H1 (cell line): ENCODE measurements around the gene FMOD. TPM values are rescaled to one million over a fixed set of nuclear protein-coding genes. Genes with fewer than 3 reads are reported as not detected.

ENCODE experiments used
- CTCF ChIA-PET: fragments of 300-600 bp; sonication (Branson Sonifier 250); formaldehyde crosslinking; loops from one replicate; lab custom pipeline; 2021; ENCODE audit not compliant: partially characterized antibody; lab: Charles Lee
- POLR2A ChIA-PET: fragments of 300-600 bp; sonication (Branson Sonifier 250); formaldehyde crosslinking; loops from one replicate; lab custom pipeline; 2021; ENCODE audit warnings: inconsistent platforms; ENCODE audit not compliant: partially characterized antibody; lab: Charles Lee
- DNase-seq, 2 experiments: peaks; one replicate each; pipeline versions ENCODE4 v3.0.0 to v3.0.0-alpha.2; 2010 to 2022; ENCODE audit warnings: low spot score in 2 of 2, low read depth in 1 of 2, mixed read lengths in 1 of 2
- FAIRE-seq: peaks from 2 replicates; lab custom pipeline; 2011; peaks lifted over from hg19 to GRCh38; lab: Jason Lieb, UNC
- H2AFZ ChIP-seq: 2 replicates; pipeline ENCODE4 v1.8.1; 2012; ENCODE audit warnings: low read length, inconsistent platforms
- H2AK5ac ChIP-seq: 2 replicates; pipeline ENCODE4 v1.6.1; 2013; ENCODE audit warnings: low read depth, low read length
- H2BK120ac ChIP-seq: replicated peaks from 2 replicates; pipeline ENCODE3; 2013; ENCODE audit warnings: low read depth, low read length, inconsistent platforms
- H2BK12ac ChIP-seq: 2 replicates; pipeline ENCODE4 v1.6.1; 2013; ENCODE audit warnings: low read depth, low read length
- H2BK15ac ChIP-seq: 2 replicates; pipeline ENCODE4 v1.6.1; 2013; ENCODE audit warnings: low read length
- H2BK20ac ChIP-seq: 2 replicates; pipeline ENCODE4 v1.6.1; 2013; ENCODE audit warnings: low read length
- H2BK5ac ChIP-seq: 2 replicates; pipeline ENCODE4 v1.6.1; 2013; ENCODE audit warnings: low read depth, low read length
- H3K14ac ChIP-seq: 2 replicates; pipeline ENCODE4 v1.6.1; 2013; ENCODE audit warnings: inconsistent platforms; ENCODE audit not compliant: insufficient read length
- H3K18ac ChIP-seq: 2 replicates; pipeline ENCODE4 v1.6.1; 2013; ENCODE audit warnings: low read length; ENCODE audit errors: extremely low read depth
- H3K23ac ChIP-seq: 2 replicates; pipeline ENCODE4 v1.6.1; 2013; ENCODE audit warnings: inconsistent platforms; ENCODE audit not compliant: insufficient read length
- H3K23me2 ChIP-seq: 2 replicates; pipeline ENCODE4 v1.6.1; 2013; ENCODE audit warnings: low read depth, low read length
- H3K27ac ChIP-seq: 2 replicates; pipeline ENCODE4 v1.6.1; 2011; ENCODE audit warnings: low read depth, low read length, inconsistent platforms
- H3K27me3 ChIP-seq, 4 experiments: replicated peaks in 1 of 4; 1 replicate in 1 of 4; 2 replicates in 3 of 4; pipeline versions ENCODE4 v1.6.1 to v1.8.1; 2011 to 2013; ENCODE audit warnings: low read length in 3 of 4, mild to moderate bottlenecking in 3 of 4, inconsistent platforms in 2 of 4, mixed read lengths in 2 of 4, moderate library complexity in 1 of 4; ENCODE audit not compliant: control insufficient read depth in 3 of 4, insufficient read depth in 3 of 4; ENCODE audit errors: extremely low read depth in 1 of 4
- H3K36me3 ChIP-seq, 4 experiments: 2 replicates each; pipeline versions ENCODE4 v1.6.1 to v1.8.1; 2011 to 2013; ENCODE audit warnings: mild to moderate bottlenecking in 4 of 4, low read length in 3 of 4, moderate library complexity in 2 of 4, control low read depth in 1 of 4, inconsistent platforms in 1 of 4; ENCODE audit not compliant: insufficient read depth in 4 of 4, control insufficient read depth in 2 of 4
- H3K4ac ChIP-seq: replicated peaks from 2 replicates; pipeline ENCODE3; 2013; ENCODE audit warnings: low read length, low read depth, mixed read lengths, inconsistent platforms; ENCODE audit not compliant: insufficient read length
- H3K4me1 ChIP-seq, 4 experiments: replicated peaks in 1 of 4; 1 replicate in 1 of 4; 2 replicates in 3 of 4; pipeline versions ENCODE4 v1.6.1 to v1.8.1; 2011 to 2013; ENCODE audit warnings: low read length in 3 of 4, inconsistent platforms in 2 of 4, mixed read lengths in 1 of 4; ENCODE audit not compliant: insufficient read depth in 4 of 4, control insufficient read depth in 3 of 4
- H3K4me2 ChIP-seq, 2 experiments: 2 replicates each; pipeline versions ENCODE4 v1.6.1 to v1.8.1; 2011 to 2013; ENCODE audit warnings: low read depth in 2 of 2, low read length in 2 of 2, control low read depth in 1 of 2, inconsistent platforms in 1 of 2, mild to moderate bottlenecking in 1 of 2; ENCODE audit not compliant: insufficient read depth in 1 of 2
- H3K4me3 ChIP-seq, 4 experiments: fragments of 200-600, 300-600 bp in 1 of 4; sonication (generic), shearing (Covaris generic), sonication (Bioruptor Twin) in 1 of 4; 2 replicates each; pipeline versions ENCODE4 v1.5.1 to v1.8.1; 2011 to 2016; ENCODE audit warnings: low read length in 4 of 4, low read depth in 3 of 4, control low read depth in 2 of 4, inconsistent platforms in 2 of 4, mild to moderate bottlenecking in 2 of 4, mixed read lengths in 1 of 4, moderate library complexity in 1 of 4; ENCODE audit not compliant: insufficient read depth in 2 of 4; ENCODE audit errors: extremely low read depth in 1 of 4
- H3K56ac ChIP-seq: replicated peaks from 2 replicates; pipeline ENCODE3; 2013; ENCODE audit warnings: low read depth, mild to moderate bottlenecking, mixed read lengths, low read length, inconsistent platforms; ENCODE audit not compliant: insufficient read length
- H3K79me1 ChIP-seq: 2 replicates; pipeline ENCODE4 v1.6.1; 2013; ENCODE audit warnings: low read depth, low read length, control low read depth
- H3K79me2 ChIP-seq, 2 experiments: 2 replicates each; pipeline versions ENCODE4 v1.6.1 to v1.8.1; 2012 to 2013; ENCODE audit warnings: low read length in 2 of 2, mild to moderate bottlenecking in 2 of 2, inconsistent platforms in 1 of 2; ENCODE audit not compliant: insufficient read depth in 2 of 2, control insufficient read depth in 1 of 2
- H3K9ac ChIP-seq, 4 experiments: replicated peaks in 1 of 4; 1 replicate in 1 of 4; 2 replicates in 3 of 4; pipeline versions ENCODE4 v1.6.1 to v1.8.1; 2011 to 2013; ENCODE audit warnings: low read depth in 3 of 4, low read length in 3 of 4, control low read depth in 2 of 4, mild to moderate bottlenecking in 2 of 4, moderate library complexity in 2 of 4, inconsistent platforms in 1 of 4; ENCODE audit errors: extremely low read depth in 1 of 4
- H3K9me3 ChIP-seq, 2 experiments: 2 replicates each; pipeline versions ENCODE4 v1.6.1 to v1.8.1; 2012 to 2013; ENCODE audit warnings: mild to moderate bottlenecking in 2 of 2, moderate library complexity in 2 of 2, control low read depth in 1 of 2, inconsistent platforms in 1 of 2, low read depth in 1 of 2, low read length in 1 of 2, mixed read lengths in 1 of 2; ENCODE audit not compliant: insufficient read depth in 2 of 2
- H4K20me1 ChIP-seq, 2 experiments: replicated peaks in 1 of 2; 2 replicates each; pipeline versions ENCODE3 to v1.8.1; 2011 to 2013; ENCODE audit warnings: inconsistent platforms in 2 of 2, low read length in 2 of 2, mild to moderate bottlenecking in 1 of 2; ENCODE audit not compliant: insufficient read depth in 2 of 2, control insufficient read depth in 1 of 2
- H4K5ac ChIP-seq: 2 replicates; pipeline ENCODE4 v1.6.1; 2013; ENCODE audit warnings: low read length, low read depth, mixed read lengths, inconsistent platforms; ENCODE audit not compliant: insufficient read length
- H4K8ac ChIP-seq: 2 replicates; pipeline ENCODE4 v1.8.0; 2013; ENCODE audit warnings: mild to moderate bottlenecking, moderate library complexity, low read length, inconsistent platforms; ENCODE audit not compliant: insufficient read depth; ENCODE audit errors: extremely low read depth
- H4K91ac ChIP-seq: replicated peaks from 2 replicates; pipeline ENCODE3; 2013; ENCODE audit warnings: low read length, mixed read lengths, inconsistent platforms; ENCODE audit not compliant: insufficient read length
- ATF2 ChIP-seq: IDR thresholded peaks from 2 replicates; pipeline ENCODE4 v1.6.1; 2012; ENCODE audit warnings: low read length, inconsistent platforms
- CBX5 ChIP-seq: fragments of 300-800, 300-1000 bp; sonication (generic); IDR thresholded peaks from 2 replicates; pipeline ENCODE4 v1.7.1; 2016; ENCODE audit warnings: antibody characterized with exemption, low read length, low read depth
- CEBPB ChIP-seq: IDR thresholded peaks from 2 replicates; pipeline ENCODE4 v1.6.1; 2012; ENCODE audit warnings: low read depth, low read length
- CHD2 ChIP-seq: IDR thresholded peaks from 2 replicates; pipeline ENCODE4 v1.6.1; 2012; ENCODE audit warnings: low read length, improper control_type of control experiment
- GABPA ChIP-seq: IDR thresholded peaks from 2 replicates; pipeline ENCODE4 v1.6.1; 2011; ENCODE audit warnings: mild to moderate bottlenecking, low read length, moderate library complexity, borderline replicate concordance; ENCODE audit not compliant: insufficient read depth
- POLR2AphosphoS5 ChIP-seq: IDR thresholded peaks from 2 replicates; pipeline ENCODE4 v1.6.1; 2011; ENCODE audit warnings: low read depth, low read length
- SIRT6 ChIP-seq: IDR thresholded peaks from one replicate; pipeline ENCODE4 v1.7.1; 2012; ENCODE audit warnings: low read length, inconsistent platforms
- TAF1 ChIP-seq: IDR thresholded peaks from 2 replicates; pipeline ENCODE4 v1.6.1; 2011; ENCODE audit warnings: mild to moderate bottlenecking, low read depth, low read length
- polyA plus RNA-seq, 7 experiments: library from polyadenylated mRNA; depleted of rRNA in 3 of 7; stranded (reverse) in 5 of 7; unstranded in 2 of 7; fragments of >200 nt in 5 of 7; fragments of 200-250 nt in 2 of 7; gene quantifications; 1 replicate in 5 of 7; 2 replicates in 1 of 7; 4 replicates in 1 of 7; pipeline versions ENCODE4 v1.2.1 to v1.2.3, GENCODE V29; 2011 to 2013; ENCODE audit warnings: missing spikeins in 2 of 7, mixed read lengths in 2 of 7
- total RNA-seq: library from RNA; stranded (reverse); fragmentation: NEBNext Ultra II Directional; extraction: Animal tissue kit (Norgen Biotek cat#: 25700); gene quantifications from 2 replicates; pipeline ENCODE4 v1.2.1, GENCODE V29; 2021

Gene FMOD
- total and polyA plus RNA-seq, 2 of the 8 experiments (the other 6 are each of a cell fraction or from before 2014, with no cell fraction given), result 0.17 to 0.32 TPM

GRCh38 chr1:203322500-203323179 lies 28.3 kb downstream of the FMOD start:
- no peak overlapping the region for H3K23ac ChIP-seq
- H4K20me1 ChIP-seq, result no peaks in the 10 kb centered on the region
- H3K79me2 ChIP-seq, result no peaks in the 10 kb centered on the region
- H3K23me2 ChIP-seq, result peaks cover 4% of the 10 kb centered on the region; the same call in 1 of the 2 replicates
- no peak overlapping the region for H2AK5ac ChIP-seq
- no peak overlapping the region for H4K91ac ChIP-seq
- no peak overlapping the region for H2BK20ac ChIP-seq
- H3K14ac ChIP-seq, result no peak overlapping the region
- H3K9me3 ChIP-seq, result no peaks in the 10 kb centered on the region
- no peak overlapping the region for H4K5ac ChIP-seq
- H3K4ac ChIP-seq, result no peak overlapping the region
- no peak overlapping the region for H3K18ac ChIP-seq
- H3K4me2 ChIP-seq, result no peak overlapping the region
- no peaks in the 10 kb centered on the region for H3K79me1 ChIP-seq
- H3K9ac ChIP-seq, result no peak overlapping the region
- no peak overlapping the region for H3K56ac ChIP-seq
- H2BK120ac ChIP-seq, result no peak overlapping the region
- no peak overlapping the region for H2BK12ac ChIP-seq
- peaks cover 0 to 46% (median 19%) of the 10 kb centered on the region in 4 experiments; a peak in 6 of 7 replicates for H3K27me3 ChIP-seq
- CTCF ChIA-PET, result interaction anchor here (1.3 to 10.1 kb wide), 7 partner anchors 13 to 283 kb away, joined by 4 to 157 read pairs (median 66); no protein-coding TSS in a partner anchor
- POLR2A ChIA-PET, result no interaction called here
- no peak overlapping the region for H2BK5ac ChIP-seq
- H4K8ac ChIP-seq, result no peak overlapping the region
- H3K27ac ChIP-seq, result no peak overlapping the region
- no peak overlapping the region for H3K4me3 ChIP-seq
- DNase-seq (no peak), FAIRE-seq (no peak)
- H3K4me1 ChIP-seq, result peaks cover 3 to 27% (median 18%) of the 10 kb centered on the region in 4 experiments
- no peaks in the 10 kb centered on the region for H3K36me3 ChIP-seq
- H2BK15ac ChIP-seq, result no peak overlapping the region
- H2AFZ ChIP-seq, result no peak overlapping the region
- TF ChIP-seq ATF2 (no peak), CHD2 (no peak), GABPA (no peak), CBX5 (no peak), POLR2AphosphoS5 (no peak), TAF1 (no peak), SIRT6 (no peak), CEBPB (no peak)
